A549 treated with CpdA at 1 μM for 4 hours (cell line): ENCODE data around the gene NDUFS2. TPM values are rescaled to one million over a fixed set of nuclear protein-coding genes. Genes with fewer than 3 reads are reported as not detected.

ENCODE experiments used
- total RNA-seq: library from RNA; stranded (reverse); fragments of 200-300 nt; extraction: Qiagen RNA extraction; gene quantifications from 5 replicates; pipeline ENCODE4 v1.2.3, GENCODE V29; 2022; ENCODE audit warnings: low read depth

Gene NDUFS2
- total RNA-seq: 79.3 to 107 TPM (median 81.5 TPM) in 5 replicates

DNA sequence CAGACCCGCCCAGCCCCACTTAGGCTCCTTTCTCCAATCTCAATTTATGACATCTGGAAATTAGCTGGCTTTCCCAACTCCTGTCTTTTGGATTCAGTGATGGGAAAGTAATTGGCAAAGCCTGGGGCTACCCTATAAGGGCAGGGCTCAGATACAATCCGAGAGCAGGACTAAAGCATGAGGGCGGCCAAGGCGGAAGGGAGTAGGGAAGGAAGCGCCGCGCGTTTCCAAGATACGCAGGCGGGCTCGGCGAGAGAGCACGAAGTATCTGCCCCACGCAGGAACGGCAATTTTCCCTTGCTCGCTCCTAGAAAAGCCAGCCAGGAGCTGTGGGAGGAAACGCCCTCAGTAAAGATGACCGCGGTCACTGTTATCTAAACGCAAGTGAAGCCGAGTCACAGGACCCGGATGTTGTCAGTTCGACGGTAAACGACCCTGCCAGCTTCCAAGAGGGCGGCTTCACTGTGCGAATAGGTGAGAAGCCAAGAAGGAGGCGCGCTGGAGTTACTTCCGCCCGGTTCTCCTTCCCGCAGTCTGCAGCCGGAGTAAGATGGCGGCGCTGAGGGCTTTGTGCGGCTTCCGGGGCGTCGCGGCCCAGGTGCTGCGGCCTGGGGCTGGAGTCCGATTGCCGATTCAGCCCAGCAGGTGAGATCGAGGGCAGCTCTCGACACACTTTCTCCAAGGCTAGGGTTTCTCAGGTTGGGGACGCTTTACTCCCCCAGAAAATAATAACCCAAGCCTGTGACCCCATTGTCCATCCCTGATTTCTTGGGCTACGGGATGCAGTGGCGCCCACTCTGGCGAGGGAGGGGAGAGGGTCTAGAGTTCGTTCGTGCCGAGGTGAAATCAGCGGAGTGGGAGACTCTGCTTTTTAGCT lies at the start of gene NDUFS2:
TSS of gene NDUFS2 (plus strand) at position 532 of the 877 bp plus-strand sequence. CDS start at position 551, 19 bp downstream.

DNA sequence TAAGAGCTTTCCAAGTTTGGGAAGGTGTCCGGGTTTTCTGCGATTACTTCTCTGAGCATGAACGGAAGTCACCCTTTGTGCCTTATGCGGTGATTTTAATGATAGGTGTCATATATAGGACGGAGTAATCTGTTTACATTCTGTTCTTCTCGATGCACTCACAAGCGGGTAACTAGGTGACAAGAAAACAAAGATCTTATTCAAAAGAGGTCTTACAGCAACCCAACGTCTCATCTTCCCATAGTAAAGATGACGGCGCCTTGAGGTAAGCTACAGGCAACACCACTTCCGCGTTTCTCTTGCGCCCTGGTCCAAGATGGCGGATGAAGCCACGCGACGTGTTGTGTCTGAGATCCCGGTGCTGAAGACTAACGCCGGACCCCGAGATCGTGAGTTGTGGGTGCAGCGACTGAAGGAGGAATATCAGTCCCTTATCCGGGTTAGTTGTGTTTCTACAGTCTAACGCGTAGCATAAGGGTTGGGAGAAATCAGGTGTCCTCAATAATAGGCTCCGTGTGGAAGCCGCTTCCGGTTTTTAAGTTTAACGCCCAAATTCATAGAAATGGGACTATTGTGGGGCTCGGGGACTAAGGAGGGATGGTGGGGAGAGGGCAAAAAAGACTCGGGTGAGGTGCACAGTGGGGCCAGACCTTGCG lies 48.4 kb upstream of the NDUFS2 start, which contains the start of gene UFC1:
TSS of gene UFC1 (plus strand) at position 297 of the 656 bp plus-strand sequence. CDS start at position 317, 20 bp downstream.

DNA sequence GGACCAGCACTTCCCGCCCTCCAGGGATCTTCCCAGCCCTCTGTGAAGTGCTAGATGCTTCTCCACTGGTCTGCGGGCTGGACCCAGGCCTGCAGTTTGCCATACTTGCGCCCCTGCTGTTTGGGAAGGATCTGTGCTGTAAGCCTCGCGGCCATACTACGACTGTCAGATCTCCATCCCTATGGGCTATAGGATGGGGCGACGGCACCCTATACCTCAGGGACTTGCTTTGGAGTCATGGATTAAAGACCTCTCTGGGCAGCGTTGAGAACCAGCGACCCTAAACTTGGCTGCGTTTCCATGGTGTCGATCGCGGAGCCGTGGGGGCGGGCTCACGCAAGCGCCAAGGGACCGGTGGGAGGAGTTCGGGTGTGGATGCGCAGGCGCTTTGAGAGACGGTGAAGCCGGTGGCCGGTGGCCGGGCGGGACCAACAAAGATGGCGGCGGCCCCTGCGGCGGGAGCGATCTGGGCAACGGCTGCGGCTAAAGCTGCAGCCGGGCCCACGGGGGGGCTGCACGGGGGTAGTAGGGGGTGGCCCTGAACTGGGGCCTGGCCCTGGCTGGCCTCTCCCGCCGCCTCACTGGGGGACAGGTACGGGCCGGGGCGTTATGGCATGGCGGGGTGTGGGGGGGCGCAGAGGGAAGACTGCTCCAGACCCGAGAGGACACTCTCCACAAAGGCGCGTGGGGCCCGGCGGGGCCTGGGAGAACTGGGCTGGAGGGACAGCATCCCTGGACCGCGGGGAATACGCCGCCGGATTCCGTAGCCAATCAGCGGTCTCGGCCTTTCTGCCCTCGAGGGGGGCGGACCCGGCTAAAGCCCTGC lies 42.9 kb upstream of the NDUFS2 start, which contains the start of gene USP21:
TSS of gene USP21 (plus strand) at position 414 of the 826 bp plus-strand sequence. CDS start 1,141 bp downstream, outside the sequence.

DNA sequence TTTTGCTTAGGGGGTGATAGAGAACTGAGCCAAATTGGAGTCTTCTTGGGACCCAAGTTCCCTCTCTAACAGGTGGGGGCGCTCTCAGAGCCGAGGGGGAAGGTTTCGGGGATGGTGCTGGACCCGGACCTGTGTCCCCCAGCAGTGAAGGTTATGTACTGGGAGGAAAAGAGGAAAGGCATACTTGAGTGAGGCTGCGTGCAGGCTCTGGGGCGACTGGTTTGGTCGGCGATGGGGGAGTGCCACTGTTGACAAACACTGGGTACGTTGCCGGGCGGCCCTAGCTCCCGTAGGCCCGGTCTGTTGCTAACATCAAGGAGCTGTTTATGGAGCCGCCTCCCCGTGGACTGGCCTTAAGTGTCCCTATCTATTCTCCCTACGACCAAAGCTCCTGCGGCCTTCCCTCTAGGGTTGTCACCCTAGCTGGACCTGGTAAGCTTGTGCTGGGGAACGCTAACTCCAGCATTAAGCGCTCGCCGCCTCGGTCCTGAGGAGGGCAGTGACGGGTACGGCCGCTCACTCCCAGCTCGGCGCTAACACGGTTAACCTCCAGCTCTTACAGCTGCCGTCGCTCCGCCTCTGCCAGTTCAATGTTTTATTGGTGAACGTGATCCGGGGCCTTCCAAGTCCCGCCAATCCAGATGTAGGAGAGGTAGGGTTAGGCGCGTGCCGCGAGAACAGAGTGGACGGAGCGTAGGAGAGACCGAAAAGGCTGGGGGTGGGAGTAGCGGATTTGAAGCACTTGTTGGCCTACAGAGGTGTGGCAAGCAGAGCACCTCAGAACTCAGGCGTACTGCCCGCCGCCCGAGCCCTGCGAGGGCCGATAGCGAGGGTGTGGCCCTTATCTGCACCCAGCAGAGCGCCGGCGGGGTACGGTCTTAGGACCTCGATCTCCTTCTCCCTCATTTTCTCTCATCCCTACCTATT lies 36.2 kb upstream of the NDUFS2 start, which contains the start of gene PPOX:
TSS of gene PPOX (plus strand) at position 685 of the 927 bp plus-strand sequence. CDS start 422 bp downstream, outside the sequence.

DNA sequence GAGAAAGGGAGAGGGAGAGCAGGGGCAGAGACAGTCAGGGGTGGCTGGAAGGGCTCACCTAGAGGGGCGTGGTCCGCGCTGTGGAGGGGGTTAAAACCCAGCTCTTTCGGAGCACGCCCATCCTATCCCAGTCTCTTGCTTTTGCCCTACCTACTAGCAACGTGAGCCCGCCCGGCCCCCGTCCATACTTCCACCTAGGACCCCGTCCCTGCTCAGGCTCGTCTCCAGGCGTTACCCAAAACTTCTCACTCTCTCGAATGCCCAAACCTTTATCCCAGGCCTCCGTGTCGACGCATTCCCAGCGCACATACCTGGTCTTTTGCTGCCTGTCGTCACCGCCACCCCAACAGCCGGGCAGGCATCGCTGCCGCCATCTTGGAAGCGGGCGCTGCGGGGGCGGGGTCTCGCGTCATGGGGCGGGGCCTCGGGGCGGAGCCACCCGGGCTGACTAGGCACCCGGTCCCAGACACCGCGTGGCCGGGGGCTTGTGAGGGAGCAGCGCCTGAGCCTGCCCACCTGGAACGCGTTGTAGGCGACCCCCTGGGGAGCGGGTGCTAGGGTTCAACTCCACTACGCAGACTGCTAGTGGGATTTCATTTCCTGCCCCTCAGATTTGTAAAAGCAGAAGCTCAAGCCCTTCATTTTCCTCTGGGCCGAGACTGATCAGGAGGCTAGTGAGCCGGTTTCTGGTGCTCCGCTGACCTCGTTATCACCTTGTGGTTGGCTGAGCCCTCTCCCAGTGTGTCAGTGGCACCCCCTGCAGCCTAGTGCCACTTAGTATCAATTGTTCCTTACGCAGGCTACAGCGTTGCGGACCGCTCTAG lies 24.8 kb upstream of the NDUFS2 start, which contains the start of gene B4GALT3:
TSS of gene B4GALT3 (minus strand) at position 396 of the 824 bp plus-strand sequence. CDS start 1,447 bp downstream, outside the sequence.

DNA sequence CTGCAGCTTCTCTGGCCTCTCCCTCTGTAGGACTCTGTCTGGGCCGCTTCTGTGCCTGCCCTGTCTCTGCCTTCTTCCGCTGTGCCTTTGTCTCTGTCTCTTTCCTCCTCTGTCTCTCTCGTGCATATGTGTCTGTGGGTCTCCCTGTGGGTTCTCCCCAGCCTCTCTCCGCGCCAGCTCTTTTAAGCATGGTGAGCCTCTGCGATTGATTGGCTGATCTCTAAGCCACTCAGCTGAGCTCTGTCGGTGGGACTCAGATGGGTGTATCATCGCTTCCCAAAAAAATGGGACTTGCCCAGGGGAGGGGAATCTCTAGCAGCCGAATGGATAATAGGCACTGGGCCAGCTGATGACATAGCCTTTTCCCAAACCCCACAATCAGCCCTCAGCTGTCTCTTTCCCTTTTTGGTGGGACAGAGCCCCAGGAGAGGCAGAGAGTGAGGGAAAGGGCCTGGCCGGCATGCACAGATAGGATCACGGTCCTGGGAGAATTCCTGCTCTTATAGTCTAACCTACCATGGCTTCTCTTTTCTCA lies 3.2 kb upstream of the NDUFS2 start, which contains the start of gene ADAMTS4:
TSS of gene ADAMTS4 (minus strand) at position 158 of the 535 bp plus-strand sequence. CDS start 427 bp downstream, outside the sequence.

DNA sequence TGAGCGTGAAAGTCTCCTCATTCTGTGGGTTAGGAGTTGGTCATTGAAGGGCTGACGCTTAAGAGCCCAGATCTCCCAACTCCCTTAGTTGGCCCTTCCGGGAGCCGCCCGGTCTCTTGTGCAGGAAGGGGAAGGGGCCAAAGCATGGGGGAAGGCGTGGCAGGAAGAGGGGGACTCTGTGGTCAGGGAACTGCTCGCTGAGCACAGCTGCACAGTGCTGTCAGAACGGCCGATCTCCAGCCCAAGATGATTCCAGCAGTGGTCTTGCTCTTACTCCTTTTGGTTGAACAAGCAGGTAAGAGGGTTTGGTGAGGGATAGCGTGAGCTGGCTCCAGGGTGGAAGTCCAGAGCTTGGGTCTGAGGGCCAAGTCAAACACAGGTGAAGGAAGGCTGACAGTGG lies 12.9 kb downstream of the NDUFS2 start, which contains the start of gene FCER1G:
TSS of gene FCER1G (plus strand) at position 220 of the 400 bp plus-strand sequence. CDS start at position 247, 27 bp downstream.

DNA sequence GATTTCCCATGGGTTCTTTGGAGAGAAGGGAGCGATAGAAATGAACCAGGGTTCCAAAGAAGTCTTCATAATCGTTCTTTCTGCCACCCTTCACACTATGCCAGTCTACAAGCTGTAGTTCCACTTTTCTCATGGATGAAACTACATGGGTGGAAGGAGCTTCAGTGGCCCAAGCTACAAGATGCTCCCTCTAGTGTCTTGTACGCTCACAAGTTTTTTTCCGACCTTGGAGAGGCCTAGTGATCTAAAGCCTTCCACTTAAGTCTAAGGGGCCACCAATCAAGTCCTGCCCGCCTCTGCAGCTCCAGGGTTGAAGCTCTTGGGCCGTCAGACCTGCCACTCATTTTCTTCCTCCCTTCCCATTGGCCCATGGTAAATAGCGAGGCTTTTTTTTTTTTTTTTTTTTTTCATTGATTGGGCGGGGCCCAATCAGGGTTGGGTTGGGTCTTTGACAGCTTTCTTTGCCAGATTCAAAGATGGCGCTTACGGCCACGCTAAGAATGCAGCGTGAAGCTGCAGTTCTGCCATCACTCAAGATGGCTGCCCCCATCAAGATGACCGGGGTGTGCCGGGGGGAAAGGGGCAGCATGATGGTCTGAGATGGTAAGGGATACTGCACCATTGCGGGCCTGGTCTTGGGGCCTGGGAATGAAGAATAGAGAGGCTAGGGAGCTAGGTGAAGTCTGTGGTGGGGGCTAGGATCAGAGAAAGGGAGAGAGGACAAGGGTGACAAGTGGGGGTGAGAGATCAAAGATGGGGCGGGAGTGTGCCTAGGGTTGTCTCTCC lies 23.6 kb downstream of the NDUFS2 start, which contains the start of gene TOMM40L:
TSS of gene TOMM40L (plus strand) at position 527 of the 786 bp plus-strand sequence. CDS start 430 bp downstream, outside the sequence.

DNA sequence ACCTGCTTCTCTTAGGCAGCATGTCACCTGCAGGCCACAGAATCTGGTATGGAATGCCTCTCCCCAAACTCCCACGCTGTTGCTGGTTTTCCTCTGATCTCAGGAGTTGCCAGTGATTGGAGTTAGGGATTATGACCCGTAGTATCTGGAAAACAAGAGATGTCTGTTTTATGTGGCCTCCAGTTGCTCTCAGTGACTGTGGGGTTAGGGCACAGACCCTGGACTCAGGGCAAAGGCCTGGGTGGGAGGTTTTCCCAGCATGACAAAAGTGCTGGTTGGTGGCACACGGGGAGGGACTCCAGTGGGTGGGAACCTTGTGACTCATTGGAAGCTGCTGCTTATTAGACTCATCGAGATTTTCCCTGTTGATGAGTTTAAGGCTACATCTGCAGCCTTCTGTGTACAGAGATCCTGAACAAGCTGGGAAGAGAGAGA lies 35.9 kb downstream of the NDUFS2 start, which contains the start of gene NR1I3:
TSS of gene NR1I3 (minus strand) at position 165 of the 435 bp plus-strand sequence. CDS start 1,638 bp downstream, outside the sequence.

DNA sequence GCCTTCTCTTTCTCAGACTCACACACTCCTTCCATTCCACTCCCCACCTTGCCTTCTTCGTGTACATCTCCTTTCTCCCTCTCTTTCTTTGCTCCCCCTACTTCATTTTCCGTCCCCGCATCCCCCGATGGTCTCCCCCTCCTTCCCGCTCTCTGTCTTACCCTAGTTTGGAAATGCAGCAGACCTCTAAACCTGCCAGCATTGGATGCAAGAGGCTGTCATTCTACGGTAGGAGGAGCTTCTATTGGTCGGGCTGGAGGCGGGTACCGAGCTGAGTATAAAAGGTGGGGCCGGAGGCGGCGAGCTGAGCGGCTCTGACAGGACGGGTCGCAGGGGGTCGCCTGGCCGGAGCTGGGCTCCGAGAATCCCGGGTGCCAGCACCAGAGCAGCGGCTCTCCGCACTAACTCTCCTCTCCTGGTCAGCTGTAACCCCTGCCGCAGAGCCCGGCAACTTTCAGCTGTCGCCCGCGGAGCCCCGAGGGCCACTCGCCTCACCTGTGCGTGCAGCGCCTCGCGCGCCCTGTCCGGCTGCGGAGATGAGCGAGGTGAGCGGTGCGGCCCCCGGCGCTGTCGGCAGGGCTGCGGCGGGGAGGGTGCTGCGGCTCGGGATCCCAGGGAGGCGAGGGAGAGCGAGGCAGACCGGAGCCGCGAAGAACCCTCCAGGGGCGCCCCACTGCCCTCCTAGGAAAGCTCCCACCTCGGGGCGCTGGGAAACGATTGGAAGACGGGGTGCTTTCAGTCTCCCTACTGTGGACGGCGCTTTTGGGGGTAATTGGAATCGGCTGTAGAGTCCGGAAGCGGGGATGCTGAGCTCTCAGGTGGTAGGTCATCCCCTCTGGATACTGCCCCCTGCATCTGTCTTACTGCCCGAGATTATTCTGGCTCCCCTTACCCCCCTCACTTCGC lies 56.5 kb downstream of the NDUFS2 start, which contains the start of gene PCP4L1:
TSS of gene PCP4L1 (plus strand) at position 307 of the 906 bp plus-strand sequence. CDS start at position 537, 230 bp downstream.

Other genes with a start within 250 kb of the NDUFS2 start
- gene ITLN2, start 247.6 kb upstream of the NDUFS2 start, total RNA-seq: 0.16 TPM in 1 of 5 replicates, not detected in the others
- gene F11R, start 181.2 kb upstream of the NDUFS2 start, total RNA-seq: 42.3 to 56.2 TPM (median 52.6 TPM) in 5 replicates
- gene TSTD1, start 163.4 kb upstream of the NDUFS2 start, total RNA-seq: 0.25 to 0.52 TPM (median 0.40 TPM) in 4 of 5 replicates, not detected in the other
- 51.2 to 62.5 TPM (median 55.3 TPM) in 5 replicates for gene USF1, start 156.4 kb upstream of the NDUFS2 start, total RNA-seq
- gene ARHGAP30, start 132.5 kb upstream of the NDUFS2 start, total RNA-seq: 0.05 to 0.19 TPM (median 0.11 TPM) in 4 of 5 replicates, not detected in the other
- 1.2 to 2.2 TPM (median 1.3 TPM) in 5 replicates for gene NECTIN4, start 112.8 kb upstream of the NDUFS2 start, total RNA-seq
- gene KLHDC9, start 104.0 kb upstream of the NDUFS2 start, total RNA-seq: 0.76 to 2.3 TPM (median 1.9 TPM) in 5 replicates
- gene PFDN2, start 84.3 kb upstream of the NDUFS2 start, total RNA-seq: 121 to 142 TPM (median 125 TPM) in 5 replicates
- 29.0 to 36.5 TPM (median 33.2 TPM) in 5 replicates for gene NIT1, start 84.3 kb upstream of the NDUFS2 start, total RNA-seq
- 23.0 to 33.3 TPM (median 32.4 TPM) in 5 replicates for gene DEDD, start 69.7 kb upstream of the NDUFS2 start, total RNA-seq
- gene UFC1, start 48.4 kb upstream of the NDUFS2 start, total RNA-seq: 92.8 to 141 TPM (median 93.5 TPM) in 5 replicates
- gene USP21, start 42.9 kb upstream of the NDUFS2 start, total RNA-seq: 18.2 to 26.4 TPM (median 23.5 TPM) in 5 replicates
- gene PPOX, start 35.9 kb upstream of the NDUFS2 start, total RNA-seq: 12.9 to 16.4 TPM (median 14.2 TPM) in 5 replicates
- gene B4GALT3, start 24.9 kb upstream of the NDUFS2 start, total RNA-seq: 25.3 to 32.6 TPM (median 30.6 TPM) in 5 replicates
- 0.01 TPM in 1 of 5 replicates, not detected in the others for gene ADAMTS4, start 3.3 kb upstream of the NDUFS2 start, total RNA-seq
- 0.18 TPM in 1 of 5 replicates, not detected in the others for gene FCER1G, start 12.9 kb downstream of the NDUFS2 start, total RNA-seq
- 4.4 TPM in 1 of 5 replicates, not detected in the others for gene APOA2, start 21.3 kb downstream of the NDUFS2 start, total RNA-seq
- gene TOMM40L, start 23.7 kb downstream of the NDUFS2 start, total RNA-seq: 9.7 to 11.4 TPM (median 11.1 TPM) in 5 replicates
- gene NR1I3, start 35.8 kb downstream of the NDUFS2 start, total RNA-seq: 0.03 TPM in 1 of 5 replicates, not detected in the others
- 0.07 to 0.10 TPM (median 0.09 TPM) in 3 of 5 replicates, not detected in the others for gene PCP4L1, start 56.4 kb downstream of the NDUFS2 start, total RNA-seq
- 0.15 to 0.32 TPM (median 0.21 TPM) in 5 replicates for gene MPZ, start 107.6 kb downstream of the NDUFS2 start, total RNA-seq
- gene SDHC, start 112.0 kb downstream of the NDUFS2 start, total RNA-seq: 235 to 259 TPM (median 245 TPM) in 5 replicates
- gene CFAP126, start 165.5 kb downstream of the NDUFS2 start, total RNA-seq: 0.14 to 0.36 TPM (median 0.25 TPM) in 3 of 5 replicates, not detected in the others